Heart right ventricle (tissue), 16 donors: ENCODE measurements around the gene CEP112. TPM values are rescaled to one million over a fixed set of nuclear protein-coding genes. Genes with fewer than 3 reads are reported as not detected.
A peak's percentile ranks its signal among the peaks of the same experiment; 100 is the strongest.

Source experiments
- ATAC-seq, 8 donors: fragments of 200-7000 bp; cut with Tn5 transposase; one replicate each; pipeline ENCODE4 v1.9.1; 2020; ENCODE audit warnings: mild to moderate bottlenecking in 8 of 8, moderate library complexity in 8 of 8, moderate number of reproducible peaks in 1 of 8
- DNase-seq, 2 donors: peaks; one replicate each; pipeline ENCODE4 v3.0.0-alpha.2; 2020
- H3K27ac ChIP-seq, 10 donors: fragments of 200-600 bp; sonication (generic) in 2 of 10; one replicate each; pipeline versions ENCODE4 v1.5.0 to v1.8.0; 2020 to 2022; ENCODE audit warnings: mild to moderate bottlenecking in 3 of 10
- H3K27me3 ChIP-seq, 7 donors: fragments of 200-600 bp; one replicate each; pipeline ENCODE4 v1.8.0; 2021 to 2022; ENCODE audit warnings: mild to moderate bottlenecking in 2 of 7
- H3K36me3 ChIP-seq, 9 donors: fragments of 200-600 bp; sonication (generic) in 1 of 9; one replicate each; pipeline versions ENCODE4 v1.5.0 to v1.8.0; 2020 to 2022; ENCODE audit warnings: mild to moderate bottlenecking in 2 of 9
- H3K4me1 ChIP-seq, 9 donors: fragments of 200-600 bp; sonication (generic) in 1 of 9; one replicate each; pipeline versions ENCODE4 v1.5.0 to v1.8.0; 2020 to 2022; ENCODE audit warnings: mild to moderate bottlenecking in 4 of 9
- H3K4me3 ChIP-seq, 10 donors: fragments of 200-600 bp; sonication (generic) in 2 of 10; one replicate each; pipeline versions ENCODE4 v1.5.0 to v1.8.0; 2020 to 2022; ENCODE audit warnings: mild to moderate bottlenecking in 7 of 10, moderate library complexity in 2 of 10
- H3K9me3 ChIP-seq, 11 donors: fragments of 200-600 bp in 10 of 11; sonication (generic) in 2 of 11; one replicate each; pipeline versions ENCODE4 v1.5.0 to v1.8.0; 2013 to 2022; ENCODE audit warnings: mild to moderate bottlenecking in 2 of 11, control low read depth in 1 of 11, moderate library complexity in 1 of 11
- WGBS, 2 donors: extraction: QIAGEN DNeasy Blood & Tissue Kit; methylation state at CpG; one replicate each; pipeline ENCODE4 v1.1.7; 2013; ENCODE audit warnings: inconsistent platforms in 1 of 2; 5-methylcytosine and 5-hydroxymethylcytosine counted together
- intact Hi-C, 10 donors: fragments of 100-400 bp; cut with DNase I; formaldehyde crosslinking; loops; one replicate each; pipeline versions ENCODE4 v1.11.1 to v1.14.2; 2022
- polyA plus RNA-seq, 2 donors: library from polyadenylated mRNA; stranded (reverse); fragments of 200-250 nt; gene quantifications; one replicate each; pipeline ENCODE4 v1.2.3, GENCODE V29; 2013
- total RNA-seq, 10 donors: library from RNA; stranded (reverse); fragmentation: NEBNext Ultra II Directional in 3 of 10; extraction: Animal tissue kit (Norgen Biotek cat#: 25700) in 3 of 10; gene quantifications; one replicate each; pipeline versions ENCODE4 v1.2.1 to v1.2.4, GENCODE V29; 2021 to 2023
- TF ChIP-seq, protein P1 (sequence below), 9 donors: fragments of 200-600 bp; sonication (generic) in 2 of 9; IDR thresholded peaks; one replicate each; pipeline versions ENCODE4 v1.5.0 to v1.8.0; 2021 to 2022; ENCODE audit warnings: antibody characterized with exemption in 9 of 9, mild to moderate bottlenecking in 5 of 9, moderate library complexity in 1 of 9
- donor health status: Arrhythmogenic right ventricular cardiomyopathy.
- donor health status: ischemic (EF 13 %, LVEDD 7.1; RV severe dilation, severe dysfunction).
- donor health status: healthy with polysubstance abuse.
- donor health status: DM: no; HTN: yes; CAD: no.
- donor health status: DM: no; HTN: no; CAD: no.
- donor health status: ischemic (EF 25% LVEDD 6.9; RV normal size, moderate dysfunction).
- donor health status: ischemic (EF 25% LVEDD 5.7; RV mildly dilated, moderate dysfunction).
- donor health status: healthy.
- donor health status: DM: yes; HTN: yes; CAD: no.
- donor health status: Ischemic cardiomyopathy.
- donor health status: ischemic (EF 35%, LVEDD 5.7; RV mildly dilated, moderate dysfunction).
- donor health status: nonischemic (EF 11% LVEDD 7.7; RV severe dilation, severe dysfunction).
- donor health status: DM: yes; HTN: yes; CAD: no.
- donor health status: PGD.
- donor health status: ischemic (EF 29% LVEDD 5.4; RV normal size, mild dysfunction).
- donor health status: nonischemic (EF 23%, LVEDD 6.1; RV moderate dilation, normal function).

CEP112 gene
- total and polyA plus RNA-seq, 12 donors, result 6.7 to 30.0 (median 16.3) TPM

DNA sequence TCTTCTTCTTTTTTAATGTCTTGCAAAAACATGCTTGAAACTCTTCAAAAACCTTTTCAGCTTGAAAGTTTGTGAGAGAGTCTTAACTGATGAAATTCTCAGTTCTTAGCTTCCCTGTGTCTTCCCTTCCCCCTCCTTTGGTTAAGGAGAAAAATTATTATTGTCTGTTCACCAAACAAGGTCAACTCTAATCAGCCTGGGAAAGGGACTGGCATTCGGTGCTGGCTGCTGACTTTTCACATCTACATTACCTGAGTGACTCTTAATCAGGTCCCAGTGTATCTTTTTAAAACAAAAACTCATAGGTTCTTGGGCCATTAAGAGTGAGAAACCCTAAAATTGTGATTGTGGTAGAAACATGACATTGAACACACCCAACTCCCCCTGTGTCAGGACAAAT lies 591.4 kb downstream of the CEP112 start:
- no peak overlapping the region for H3K27ac ChIP-seq
- TF ChIP-seq, protein P1, sequence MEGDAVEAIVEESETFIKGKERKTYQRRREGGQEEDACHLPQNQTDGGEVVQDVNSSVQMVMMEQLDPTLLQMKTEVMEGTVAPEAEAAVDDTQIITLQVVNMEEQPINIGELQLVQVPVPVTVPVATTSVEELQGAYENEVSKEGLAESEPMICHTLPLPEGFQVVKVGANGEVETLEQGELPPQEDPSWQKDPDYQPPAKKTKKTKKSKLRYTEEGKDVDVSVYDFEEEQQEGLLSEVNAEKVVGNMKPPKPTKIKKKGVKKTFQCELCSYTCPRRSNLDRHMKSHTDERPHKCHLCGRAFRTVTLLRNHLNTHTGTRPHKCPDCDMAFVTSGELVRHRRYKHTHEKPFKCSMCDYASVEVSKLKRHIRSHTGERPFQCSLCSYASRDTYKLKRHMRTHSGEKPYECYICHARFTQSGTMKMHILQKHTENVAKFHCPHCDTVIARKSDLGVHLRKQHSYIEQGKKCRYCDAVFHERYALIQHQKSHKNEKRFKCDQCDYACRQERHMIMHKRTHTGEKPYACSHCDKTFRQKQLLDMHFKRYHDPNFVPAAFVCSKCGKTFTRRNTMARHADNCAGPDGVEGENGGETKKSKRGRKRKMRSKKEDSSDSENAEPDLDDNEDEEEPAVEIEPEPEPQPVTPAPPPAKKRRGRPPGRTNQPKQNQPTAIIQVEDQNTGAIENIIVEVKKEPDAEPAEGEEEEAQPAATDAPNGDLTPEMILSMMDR (IDR thresholded peaks at IDR 0.05), result no peak
- no peaks in the 10 kb centered on the region for H3K9me3 ChIP-seq
- 30 to 38% methylated on average over 1 of the region's 1 CpG for WGBS, 2 donors
- H3K36me3 ChIP-seq, result no peaks in the 10 kb centered on the region
- H3K4me3 ChIP-seq, result no peak overlapping the region
- no peaks in the 10 kb centered on the region for H3K27me3 ChIP-seq
- ATAC-seq, result no peak
- intact Hi-C loops, result no loop called here
- H3K4me1 ChIP-seq, result peaks cover 0 to 6% (median 0%) of the 10 kb centered on the region in 9 donors
- DNase-seq, result no peak

DNA sequence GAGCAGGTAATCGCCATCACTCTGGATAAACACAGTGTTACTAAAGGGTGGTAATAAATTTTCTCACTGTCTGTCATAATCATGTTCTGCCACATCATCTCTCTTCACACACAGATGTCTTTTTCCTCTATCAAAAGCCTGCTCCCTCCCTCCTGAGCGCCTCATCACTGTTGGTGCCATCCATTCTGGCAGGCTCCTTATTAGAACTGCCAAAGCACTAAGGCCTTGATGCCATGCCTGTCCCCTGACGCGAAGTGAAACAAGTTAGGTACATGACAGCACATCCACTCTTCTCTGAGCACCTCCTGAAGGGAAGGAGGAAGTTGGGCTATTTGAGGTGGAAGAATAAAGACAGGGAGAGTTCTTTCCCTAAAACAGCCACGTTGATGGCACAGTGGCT lies 592.3 kb downstream of the CEP112 start:
- H3K27ac ChIP-seq, result no peak overlapping the region
- TF ChIP-seq, protein P1 (IDR thresholded peaks at IDR 0.05), result no peak
- peaks cover 0 to 8% (median 0%) of the 10 kb centered on the region in 9 donors for H3K4me1 ChIP-seq
- no peak overlapping the region for H3K4me3 ChIP-seq
- 79 to 85% methylated on average over 5 of the region's 5 CpGs for WGBS, 2 donors
- no peaks in the 10 kb centered on the region for H3K36me3 ChIP-seq
- DNase-seq (no peak), ATAC-seq (peak in 1 of 8 donors; percentile 62)
- H3K27me3 ChIP-seq, result no peaks in the 10 kb centered on the region
- intact Hi-C loops, result loop anchor here in 1 of 10 donors (2.0 kb wide), 1 partner anchor 69 kb away; no protein-coding TSS in a partner anchor
- no peaks in the 10 kb centered on the region for H3K9me3 ChIP-seq

DNA sequence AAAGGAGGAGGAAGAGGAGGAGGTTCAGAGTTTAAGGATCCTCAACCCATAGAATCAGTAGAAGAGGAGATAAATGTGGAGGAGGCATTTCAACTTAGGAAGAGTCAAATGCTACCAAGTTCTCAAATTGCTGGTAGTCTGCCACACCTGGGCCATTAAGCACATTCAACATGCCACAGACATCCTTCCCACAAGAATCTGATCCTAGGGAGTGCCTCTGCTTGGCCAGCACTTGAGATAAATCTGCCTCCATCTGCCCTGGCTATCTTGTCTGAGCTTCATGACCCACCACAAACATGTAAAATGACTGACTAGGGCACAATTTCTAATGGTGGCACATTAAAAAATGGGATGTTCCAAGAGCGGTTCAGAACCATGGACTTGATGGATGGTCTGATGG lies 593.2 kb downstream of the CEP112 start:
- Histone ChIP-seq H3K4me3 (no peak overlapping the region), H3K27me3 (no peaks in the 10 kb centered on the region), H3K27ac (no peak overlapping the region), H3K9me3 (no peaks in the 10 kb centered on the region), H3K36me3 (no peaks in the 10 kb centered on the region), H3K4me1 (peaks cover 0 to 13% (median 0%) of the 10 kb centered on the region in 9 donors)
- no peak for ATAC-seq
- 97 to 98% methylated on average over 1 of the region's 1 CpG for WGBS, 2 donors
- intact Hi-C loops, result loop anchor here in 1 of 10 donors (2.0 kb wide), 1 partner anchor 70 kb away; no protein-coding TSS in a partner anchor
- TF ChIP-seq, protein P1 (IDR thresholded peaks at IDR 0.05), result no peak
- DNase-seq, result no peak

DNA sequence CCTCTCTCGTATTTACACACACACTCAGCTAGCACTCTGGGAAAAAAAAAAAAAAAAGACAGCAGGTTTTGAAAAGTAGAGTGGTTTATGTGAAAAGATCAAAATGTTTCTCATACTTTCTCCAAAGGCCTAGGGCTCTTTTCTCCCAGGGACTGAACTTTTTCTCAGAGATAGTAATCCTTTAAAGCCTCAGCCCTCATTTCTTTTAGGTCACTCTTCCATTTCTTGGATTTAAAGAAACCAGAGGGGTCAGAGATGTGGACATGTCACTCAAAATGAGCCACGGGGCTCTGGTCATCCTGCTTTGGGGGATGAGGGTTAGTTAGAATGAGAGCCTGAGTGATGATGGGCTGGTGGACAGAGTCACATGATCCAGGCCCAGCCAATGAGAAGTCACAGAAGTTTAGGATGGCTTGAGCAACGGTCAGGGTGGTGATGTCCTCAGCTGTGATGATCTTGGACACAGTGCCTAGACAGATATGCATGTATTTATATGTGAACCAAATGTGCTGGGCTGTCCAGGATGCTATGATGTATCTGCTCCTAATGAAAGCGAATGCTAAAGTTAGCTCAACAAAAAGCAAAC lies 596.8 kb downstream of the CEP112 start:
- intact Hi-C loops, result no loop called here
- 73 to 81% methylated on average over 4 of the region's 4 CpGs for whole genome bisulfite sequencing, 2 donors
- TF ChIP-seq, protein P1 (IDR thresholded peaks at IDR 0.05), result no peak
- H3K4me3 ChIP-seq, result no peak overlapping the region
- ATAC-seq (no peak), DNase-seq (no peak)
- H3K4me1 ChIP-seq, result peaks cover 0 to 7% (median 0%) of the 10 kb centered on the region in 9 donors
- no peaks in the 10 kb centered on the region for H3K27me3 ChIP-seq
- no peaks in the 10 kb centered on the region for H3K36me3 ChIP-seq
- H3K27ac ChIP-seq, result no peak overlapping the region
- no peaks in the 10 kb centered on the region for H3K9me3 ChIP-seq
